Breast epithelium (tissue), 3 donors: ENCODE measurements around the gene SPATA25.

Experiments used
- CTCF ChIP-seq, 3 donors: fragments of 450-650 bp; IDR thresholded peaks; one replicate each; pipeline ENCODE4 v1.5.1; 2016 to 2017; ENCODE audit warnings: antibody characterized with exemption in 3 of 3, mild to moderate bottlenecking in 3 of 3, moderate library complexity in 3 of 3
- POLR2A ChIP-seq: fragments of 450-650 bp; IDR thresholded peaks from one replicate; pipeline ENCODE4 v1.6.1; 2016; ENCODE audit warnings: antibody characterized with exemption, mild to moderate bottlenecking, moderate library complexity

- no peak for TF ChIP-seq CTCF (IDR thresholded peaks at IDR 0.05)
- TF ChIP-seq POLR2A = peak; percentile 64
Observed at GRCh38 chr20:45880988-45881788, 6.2 kb downstream of the SPATA25 start, which contains the start of gene ZSWIM1.
